ENCODE results near the gene TTLL11. TPM values are rescaled to one million over a fixed set of nuclear protein-coding genes. Genes with fewer than 3 reads are reported as not detected.

TTLL11 gene
- total RNA-seq, 2 donors from 2014 or later: 0.39 to 2.1 TPM

DNA sequence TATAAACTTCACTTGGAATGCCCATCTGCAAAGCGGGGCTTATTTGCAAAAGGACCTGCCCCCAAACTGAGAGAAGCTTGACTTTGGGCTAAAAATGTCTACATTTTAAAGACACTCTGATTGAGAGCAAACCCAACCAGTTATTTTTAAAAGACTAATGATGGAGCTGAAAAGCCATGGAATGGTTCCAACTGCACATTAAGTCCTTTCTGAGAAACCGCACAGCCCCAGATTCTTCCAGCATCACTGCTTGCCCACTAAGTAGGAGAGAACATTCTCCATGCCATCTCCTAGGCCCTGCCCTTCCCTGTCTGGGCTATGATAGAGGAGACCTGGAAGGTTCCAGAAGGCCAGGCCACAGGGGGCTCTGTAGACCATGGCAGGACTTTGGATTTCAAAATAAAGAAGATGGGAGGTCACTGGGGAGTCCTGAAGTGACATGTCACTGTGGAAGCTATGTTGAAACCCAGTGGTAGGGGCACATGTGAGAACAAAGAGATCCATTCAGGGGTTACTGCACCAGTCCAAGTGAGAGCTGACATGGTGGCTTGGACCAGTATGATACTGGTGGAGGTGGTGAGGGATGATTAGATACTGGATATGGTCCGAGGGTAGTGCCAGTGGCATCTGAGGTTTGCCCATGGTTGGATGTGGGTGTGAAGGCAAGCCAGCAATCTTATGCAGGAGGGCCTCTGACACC, 262.5 kb downstream of the TTLL11 start:
- H3K36me3 Mint-ChIP-seq: no peaks in the 10 kb centered on the region
- H3K9me3 Mint-ChIP-seq: no peaks in the 10 kb centered on the region
- H3K27ac Mint-ChIP-seq: peak overlapping the region in 1 of 2 donors; percentile 21
- ATAC-seq: no peak
- no peak for DNase-seq (ENCODE audit: low spot score in 2 of 2)

DNA sequence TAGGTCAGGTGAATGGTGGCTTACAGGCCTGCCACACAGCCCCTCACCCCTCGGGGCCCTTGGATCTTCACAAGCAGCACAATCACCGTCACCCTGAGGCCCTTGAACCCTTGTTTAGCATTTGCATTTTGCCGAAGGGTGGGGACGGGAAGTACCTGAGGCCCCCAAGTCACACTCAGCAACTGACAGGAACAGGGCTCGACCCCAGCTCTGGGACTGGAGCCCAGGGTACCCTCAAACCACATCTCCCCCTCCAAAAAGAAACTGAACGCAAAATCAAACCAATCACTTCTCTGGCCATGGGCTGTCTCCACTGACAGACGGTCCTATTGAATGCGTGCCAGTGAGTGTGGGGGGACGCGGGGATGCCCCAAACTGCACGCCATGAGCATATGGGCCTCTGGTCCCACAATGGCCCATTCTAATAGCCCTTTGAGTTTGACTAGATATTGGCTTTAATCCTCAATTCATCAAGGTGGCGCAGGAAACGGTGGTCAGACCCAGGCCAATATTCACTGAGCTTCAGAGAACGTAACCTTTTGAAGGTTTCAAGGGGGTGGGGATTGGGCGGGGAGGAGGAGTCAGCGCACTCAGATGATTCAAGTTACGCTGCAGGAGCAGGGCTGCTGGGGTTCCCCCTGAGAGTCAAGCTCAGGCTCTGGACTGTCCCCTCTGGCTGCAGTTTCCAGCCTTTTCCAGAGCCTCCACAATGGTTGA, 265.7 kb downstream of the TTLL11 start:
- DNase-seq (ENCODE audit: low spot score in 2 of 2) (no peak), ATAC-seq (no peak)
- Mint-ChIP-seq H3K36me3 (no peaks in the 10 kb centered on the region), H3K27ac (no peak overlapping the region), H3K9me3 (no peaks in the 10 kb centered on the region)

DNA sequence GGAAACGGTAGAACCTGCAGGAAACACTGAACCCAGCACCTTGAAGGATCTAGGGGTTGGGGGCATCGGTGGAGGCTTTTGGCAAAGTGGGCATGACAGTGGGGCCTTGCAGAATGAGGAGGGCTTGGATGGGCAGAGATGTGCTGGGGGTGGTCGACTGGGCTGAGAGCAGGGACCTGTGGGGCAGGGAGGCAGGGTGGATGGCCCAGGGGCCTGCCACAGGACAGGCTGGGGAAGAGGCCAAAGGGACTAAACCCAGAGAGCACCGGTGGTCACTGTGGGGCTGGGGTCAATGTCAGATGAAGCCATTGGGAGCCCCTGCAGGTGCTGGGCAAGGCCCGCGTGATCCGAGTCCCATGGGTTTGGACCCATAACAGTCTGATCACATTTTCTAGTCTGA, 266.4 kb downstream of the TTLL11 start:
- ATAC-seq: no peak
- Mint-ChIP-seq H3K9me3 (no peaks in the 10 kb centered on the region), H3K27ac (no peak overlapping the region), H3K36me3 (no peaks in the 10 kb centered on the region)
- no peak for DNase-seq (ENCODE audit: low spot score in 2 of 2)

DNA sequence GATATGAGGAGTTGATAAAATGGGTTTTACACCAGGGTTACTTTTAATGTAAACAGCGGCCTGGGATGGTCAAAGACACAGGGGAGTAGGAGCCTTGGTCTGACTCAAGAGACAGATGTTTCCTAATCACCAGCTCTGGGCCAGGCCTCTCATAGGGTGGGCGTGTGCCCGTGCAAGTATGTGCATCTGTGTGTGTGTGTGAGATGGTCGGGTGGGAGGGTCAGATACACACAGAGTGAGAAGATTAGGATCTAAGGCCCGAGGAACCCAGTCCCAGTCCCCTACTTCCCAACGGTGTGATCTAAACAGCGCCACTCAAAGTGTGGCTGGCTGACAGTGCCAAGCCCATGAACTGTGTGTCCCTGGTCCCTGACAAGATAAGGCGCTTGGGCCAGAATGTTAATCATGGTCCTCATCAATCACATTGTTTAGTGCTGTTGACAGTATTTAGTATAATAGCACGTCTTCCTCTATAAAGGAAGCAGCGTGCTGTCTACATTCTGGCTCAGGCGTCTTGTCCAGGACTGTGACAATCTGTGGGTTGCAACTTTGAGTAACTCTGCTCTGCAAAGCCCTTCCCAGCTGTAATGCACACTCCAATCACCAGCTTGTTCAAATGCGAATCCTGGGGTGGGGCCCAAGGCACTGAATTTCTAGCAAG, 267.9 kb downstream of the TTLL11 start:
- no peak overlapping the region for H3K27ac Mint-ChIP-seq
- ATAC-seq: no peak
- H3K36me3 Mint-ChIP-seq: no peaks in the 10 kb centered on the region
- DNase-seq (ENCODE audit: low spot score in 2 of 2): no peak
- H3K9me3 Mint-ChIP-seq: no peaks in the 10 kb centered on the region

DNA sequence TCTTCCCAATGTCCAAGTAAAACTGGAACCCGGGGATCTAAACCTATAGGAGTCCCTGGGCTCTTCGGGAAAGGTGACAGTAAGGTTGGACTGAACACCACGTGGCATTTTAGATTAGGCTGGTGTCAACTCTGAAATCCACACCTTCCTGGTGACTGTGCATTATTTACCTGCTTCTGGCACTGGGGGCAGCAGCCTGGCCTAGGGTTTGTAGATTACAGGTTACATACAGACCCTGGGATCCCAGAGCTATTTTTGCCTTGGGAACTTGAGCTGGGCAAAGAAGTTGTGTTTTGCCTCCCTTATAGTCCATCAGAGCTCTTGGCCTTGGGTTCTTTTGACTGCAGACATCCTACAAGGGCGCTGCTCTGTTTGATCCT, 268.5 kb downstream of the TTLL11 start:
- DNase-seq (ENCODE audit: low spot score in 2 of 2) (peak in 1 of 2 donors; percentile 4), ATAC-seq (no peak)
- H3K36me3 Mint-ChIP-seq: no peaks in the 10 kb centered on the region
- H3K27ac Mint-ChIP-seq: no peak overlapping the region
- no peaks in the 10 kb centered on the region for H3K9me3 Mint-ChIP-seq

DNA sequence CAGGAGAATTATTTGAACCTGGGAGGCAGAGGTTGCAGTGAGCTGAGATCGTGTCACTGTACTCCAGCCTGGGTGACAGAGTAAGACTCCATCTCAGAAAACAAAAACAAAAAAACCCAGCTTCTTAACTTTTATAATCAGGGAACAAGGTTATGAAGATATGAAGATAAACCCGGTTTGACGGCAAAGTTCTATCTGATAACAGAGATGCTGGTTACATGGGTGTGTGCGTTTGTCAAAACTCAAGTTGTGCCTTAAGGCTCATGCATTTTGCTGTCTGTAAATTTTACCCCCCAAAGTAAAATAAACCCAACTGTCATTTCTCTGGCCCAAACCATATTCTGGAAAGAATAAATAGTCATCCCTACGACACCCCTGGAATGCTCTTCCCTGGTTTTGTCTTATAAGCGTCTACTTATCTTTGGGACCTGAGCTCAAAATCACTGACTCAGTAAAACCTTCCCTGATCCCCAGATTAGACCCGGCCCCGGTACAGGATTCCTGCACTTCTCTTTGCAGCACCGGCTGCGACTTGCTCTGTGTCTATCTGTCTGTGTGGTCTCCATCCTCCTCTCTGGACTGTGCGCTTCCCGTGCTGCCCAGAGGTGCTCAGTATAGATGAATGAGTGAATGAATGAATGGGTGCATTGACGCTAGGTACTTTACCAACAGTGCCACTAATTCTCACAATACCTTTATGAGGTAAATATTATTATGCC, 269.5 kb downstream of the TTLL11 start:
- H3K9me3 Mint-ChIP-seq: no peaks in the 10 kb centered on the region
- ATAC-seq (no peak), DNase-seq (ENCODE audit: low spot score in 2 of 2) (peak in 1 of 2 donors; percentile 21)
- no peaks in the 10 kb centered on the region for H3K36me3 Mint-ChIP-seq
- H3K27ac Mint-ChIP-seq: no peak overlapping the region

DNA sequence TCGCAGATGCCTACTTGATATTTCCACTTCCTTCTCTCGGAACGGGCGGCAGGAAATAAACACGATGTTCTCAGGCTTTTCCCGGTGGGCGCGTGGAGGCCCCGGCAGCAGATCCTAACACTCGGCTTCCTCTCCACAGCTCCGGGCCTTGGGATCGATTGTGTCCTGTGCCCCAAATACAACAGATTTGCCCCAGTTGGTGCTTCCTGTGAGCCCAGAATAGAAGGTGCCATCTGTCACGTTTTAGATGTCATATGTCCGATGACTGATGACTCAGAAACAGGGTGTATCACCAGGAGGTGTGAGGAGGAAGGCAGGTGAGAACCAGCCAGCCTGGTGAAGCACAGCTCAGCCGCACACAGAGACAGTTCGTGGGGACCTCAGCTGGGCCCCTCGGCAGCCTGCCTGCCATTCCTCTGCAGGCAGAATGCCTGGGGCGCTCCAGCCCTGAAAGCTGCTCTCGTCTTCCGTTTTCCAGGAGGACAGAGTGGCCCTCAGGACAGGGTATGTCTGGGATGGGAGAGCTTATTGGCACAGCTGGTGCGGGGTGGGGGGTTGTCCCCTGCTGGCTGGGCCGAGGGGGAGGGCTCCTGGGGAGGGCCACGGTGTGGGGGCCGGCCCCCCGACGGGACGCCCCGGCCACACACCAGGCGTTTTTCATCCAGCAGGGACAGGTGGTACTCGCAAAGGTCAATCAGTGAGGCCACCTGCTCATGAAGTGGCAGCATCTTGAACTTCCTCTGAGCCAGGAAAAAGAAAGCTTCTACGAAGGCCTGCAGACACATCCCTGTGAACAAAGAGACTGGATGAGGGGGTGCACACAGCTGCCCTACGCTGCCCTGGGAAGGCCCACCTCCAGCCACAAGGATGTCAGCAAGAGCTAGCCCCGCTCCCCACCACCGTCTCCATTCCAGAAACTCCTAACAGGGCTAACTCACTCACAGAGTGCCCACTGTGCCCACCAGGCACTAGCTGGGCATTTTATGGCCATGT, 270.7 kb downstream of the TTLL11 start:
- H3K27ac Mint-ChIP-seq: peak overlapping the region in 1 of 2 donors; percentile 53
- DNase-seq (ENCODE audit: low spot score in 2 of 2): no peak

DNA sequence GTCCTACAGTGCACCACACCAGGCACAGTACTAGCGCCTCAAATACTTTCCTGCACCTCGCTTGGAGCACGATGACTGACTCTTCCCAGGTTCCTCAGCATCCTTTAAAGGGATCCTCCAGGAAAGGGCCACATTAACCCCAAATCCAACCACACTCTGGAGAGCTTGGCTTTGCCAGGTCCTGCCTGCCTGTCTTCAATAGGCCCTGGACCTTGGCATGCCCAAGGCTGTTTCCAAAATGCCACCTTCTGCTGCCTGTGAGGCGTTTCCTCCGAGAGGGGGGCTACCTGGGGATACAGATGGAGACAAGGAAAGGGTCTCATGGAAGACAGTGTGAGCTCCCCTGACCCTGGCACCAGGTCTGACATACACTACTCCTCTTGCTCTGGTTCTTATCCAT, 271.8 kb downstream of the TTLL11 start:
- no peaks in the 10 kb centered on the region for H3K9me3 Mint-ChIP-seq
- H3K27ac Mint-ChIP-seq: peak overlapping the region in 1 of 2 donors; percentile 40
- DNase-seq (ENCODE audit: low spot score in 2 of 2) (no peak), ATAC-seq (no peak)
- no peaks in the 10 kb centered on the region for H3K36me3 Mint-ChIP-seq

More for the DNA sequence above, 270.7 kb downstream of the TTLL11 start:
- no peaks in the 10 kb centered on the region for H3K9me3 Mint-ChIP-seq
- no peaks in the 10 kb centered on the region for H3K36me3 Mint-ChIP-seq
- ATAC-seq: no peak

DNA sequence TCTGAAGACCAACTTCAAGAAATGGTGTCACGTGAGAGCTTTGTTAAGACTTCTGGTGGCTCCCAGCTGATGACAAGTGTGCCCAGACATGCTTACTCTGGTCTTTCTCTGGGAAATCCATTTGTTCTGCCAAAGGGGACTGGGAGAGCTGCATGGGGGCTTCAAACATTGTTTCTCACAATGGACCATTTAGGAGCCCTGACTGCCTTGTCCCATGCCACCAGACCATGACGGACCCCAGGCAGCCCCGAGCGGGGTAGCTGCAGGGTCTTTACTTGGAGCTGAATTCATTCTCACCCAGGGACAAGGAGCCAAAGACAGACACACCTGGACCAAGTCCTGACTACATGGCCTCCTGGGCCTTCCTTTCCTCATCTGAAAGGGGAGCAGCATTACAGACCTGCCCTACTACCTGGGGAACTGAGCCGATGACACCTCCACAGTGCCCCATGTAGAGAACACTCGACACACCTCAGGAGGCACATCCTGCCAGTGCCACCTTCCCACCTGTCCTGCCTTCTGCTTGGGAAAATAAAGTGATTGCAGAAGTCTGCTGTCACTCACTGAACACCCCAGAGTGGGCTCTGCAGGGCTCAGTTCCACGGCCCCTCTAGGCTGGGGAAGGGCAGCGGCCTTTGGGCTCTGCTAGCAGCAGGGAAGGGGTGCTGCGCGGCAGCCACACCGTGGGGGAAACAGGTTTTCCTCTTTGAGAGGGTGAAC, 272.7 kb downstream of the TTLL11 start:
- Mint-ChIP-seq H3K9me3 (no peaks in the 10 kb centered on the region), H3K36me3 (no peaks in the 10 kb centered on the region), H3K27ac (no peak overlapping the region)
- DNase-seq (ENCODE audit: low spot score in 2 of 2) (no peak), ATAC-seq (no peak)

DNA sequence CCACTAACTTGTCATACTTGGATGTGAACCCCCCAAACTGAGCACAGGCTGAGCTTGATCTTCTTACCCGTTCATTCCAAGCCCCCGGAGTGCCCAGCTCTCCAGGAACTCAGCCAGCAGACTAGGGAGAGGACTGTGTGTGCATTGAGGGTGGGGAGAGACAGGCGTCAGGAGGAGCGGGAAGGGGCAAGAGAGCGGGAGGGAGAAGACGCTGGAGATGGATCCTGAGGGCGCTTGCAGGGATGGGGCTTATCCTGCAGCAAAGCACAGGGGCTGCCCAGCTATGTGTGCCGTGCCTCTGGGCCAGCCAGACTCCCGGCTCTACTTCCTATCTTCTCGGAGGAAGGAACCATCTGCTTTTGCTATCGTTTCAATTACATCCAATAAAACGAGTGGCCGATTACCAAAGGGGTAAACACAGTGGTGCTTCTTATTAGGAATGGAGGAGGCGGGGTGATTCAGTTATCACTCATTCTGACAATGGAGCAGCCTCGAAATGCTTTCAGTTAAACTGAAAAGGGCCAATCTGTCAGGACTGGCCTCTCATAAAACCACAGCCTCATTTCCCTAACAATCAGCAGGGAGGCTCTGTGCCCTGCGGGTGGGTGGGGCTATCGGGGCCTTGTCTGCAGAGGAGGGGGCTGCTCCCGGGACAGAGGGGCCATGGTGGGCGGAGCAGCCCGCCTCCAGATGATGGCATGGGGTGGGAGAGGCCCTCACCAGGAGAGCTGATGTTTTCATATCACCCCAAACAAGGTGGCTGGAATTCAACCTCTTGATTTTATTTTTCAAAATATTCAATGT, 273.5 kb downstream of the TTLL11 start:
- no peaks in the 10 kb centered on the region for H3K9me3 Mint-ChIP-seq
- no peak for ATAC-seq
- no peak overlapping the region for H3K27ac Mint-ChIP-seq
- DNase-seq (ENCODE audit: low spot score in 2 of 2): no peak
- no peaks in the 10 kb centered on the region for H3K36me3 Mint-ChIP-seq

DNA sequence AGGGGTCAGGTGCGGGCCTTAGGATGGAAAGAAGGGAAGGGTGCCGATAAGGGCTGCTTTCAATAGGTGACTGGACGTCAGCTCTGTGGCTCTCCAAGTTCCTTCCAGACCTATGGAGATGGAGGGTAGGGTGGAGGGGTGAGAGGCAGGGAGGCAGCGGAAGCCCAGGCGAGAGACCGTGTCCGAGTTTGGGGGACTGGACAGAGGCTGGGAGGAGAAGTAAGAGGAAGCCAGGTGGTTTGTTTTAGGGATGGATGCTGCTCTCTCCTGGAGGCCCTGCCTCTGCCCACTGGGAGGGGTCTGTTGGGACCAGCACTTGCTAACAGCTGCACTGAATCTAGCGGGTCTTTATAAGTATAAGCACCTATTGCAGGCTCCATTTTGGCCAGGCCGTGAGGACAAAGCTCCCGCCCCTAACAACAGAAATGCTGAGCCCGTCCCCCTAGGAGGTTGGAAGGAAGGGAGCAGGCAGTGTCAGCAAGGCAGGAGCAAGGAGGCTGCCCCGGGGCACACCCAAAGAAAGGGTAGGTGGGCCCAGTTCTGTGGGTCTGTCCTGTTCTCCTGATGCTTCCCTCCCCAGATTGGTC, 274.2 kb downstream of the TTLL11 start:
- no peak for ATAC-seq
- Mint-ChIP-seq H3K36me3 (no peaks in the 10 kb centered on the region), H3K27ac (no peak overlapping the region), H3K9me3 (no peaks in the 10 kb centered on the region)
- no peak for DNase-seq (ENCODE audit: low spot score in 2 of 2)

DNA sequence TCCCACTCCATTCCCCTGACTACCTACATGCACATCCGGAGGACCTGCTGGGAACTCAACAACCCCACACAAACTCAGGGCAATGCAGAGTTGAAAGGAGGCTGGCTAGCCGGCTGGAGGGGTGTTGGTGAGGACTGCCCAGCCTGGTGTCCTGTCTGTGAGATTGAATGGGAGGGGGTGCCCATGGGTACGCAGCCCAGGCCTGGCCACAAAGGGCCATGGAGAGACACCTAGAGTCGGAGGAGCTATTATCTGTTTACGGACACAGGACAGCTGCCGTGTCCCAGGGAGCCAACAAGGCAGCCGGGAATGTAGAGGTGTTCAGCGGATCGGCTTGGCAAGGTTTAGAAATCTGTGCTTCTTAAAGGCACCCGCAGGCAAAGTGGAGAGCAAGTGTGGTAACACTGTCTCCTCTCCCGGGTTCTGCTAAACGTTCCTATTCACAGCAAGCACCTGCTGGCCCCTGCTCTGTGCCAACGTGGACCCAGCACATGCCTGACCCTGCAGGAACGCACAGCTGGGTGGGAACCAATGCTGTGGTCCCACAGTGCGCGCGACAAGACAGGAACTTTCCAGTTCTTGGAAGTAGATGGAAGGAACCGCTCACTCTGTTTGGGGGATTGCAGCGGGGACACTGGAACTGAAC, 275.0 kb downstream of the TTLL11 start:
- Mint-ChIP-seq H3K9me3 (no peaks in the 10 kb centered on the region), H3K36me3 (no peaks in the 10 kb centered on the region), H3K27ac (no peak overlapping the region)
- DNase-seq (ENCODE audit: low spot score in 2 of 2) (no peak), ATAC-seq (no peak)

DNA sequence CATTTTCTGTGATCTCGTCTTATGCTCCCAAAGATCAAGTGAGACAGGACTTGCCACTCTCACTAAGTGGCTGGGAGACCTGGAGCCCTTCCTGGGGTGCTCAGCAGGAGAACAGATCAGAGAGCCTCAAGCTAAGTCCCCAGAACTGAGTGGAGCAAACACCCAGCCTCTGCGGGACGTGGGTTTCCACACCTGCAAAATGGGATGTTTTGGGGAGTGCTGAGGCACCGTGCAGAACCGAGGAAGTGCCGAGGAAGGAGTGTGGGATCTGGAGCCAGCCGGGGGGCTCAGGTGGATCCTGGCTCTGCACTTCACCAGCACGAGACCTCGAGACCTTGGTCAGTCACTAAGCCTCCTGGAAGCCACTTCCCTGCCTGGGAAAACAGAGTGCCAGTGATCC, 275.6 kb downstream of the TTLL11 start:
- H3K27ac Mint-ChIP-seq: no peak overlapping the region
- no peak for ATAC-seq
- no peak for DNase-seq (ENCODE audit: low spot score in 2 of 2)
- H3K36me3 Mint-ChIP-seq: no peaks in the 10 kb centered on the region
- no peaks in the 10 kb centered on the region for H3K9me3 Mint-ChIP-seq

DNA sequence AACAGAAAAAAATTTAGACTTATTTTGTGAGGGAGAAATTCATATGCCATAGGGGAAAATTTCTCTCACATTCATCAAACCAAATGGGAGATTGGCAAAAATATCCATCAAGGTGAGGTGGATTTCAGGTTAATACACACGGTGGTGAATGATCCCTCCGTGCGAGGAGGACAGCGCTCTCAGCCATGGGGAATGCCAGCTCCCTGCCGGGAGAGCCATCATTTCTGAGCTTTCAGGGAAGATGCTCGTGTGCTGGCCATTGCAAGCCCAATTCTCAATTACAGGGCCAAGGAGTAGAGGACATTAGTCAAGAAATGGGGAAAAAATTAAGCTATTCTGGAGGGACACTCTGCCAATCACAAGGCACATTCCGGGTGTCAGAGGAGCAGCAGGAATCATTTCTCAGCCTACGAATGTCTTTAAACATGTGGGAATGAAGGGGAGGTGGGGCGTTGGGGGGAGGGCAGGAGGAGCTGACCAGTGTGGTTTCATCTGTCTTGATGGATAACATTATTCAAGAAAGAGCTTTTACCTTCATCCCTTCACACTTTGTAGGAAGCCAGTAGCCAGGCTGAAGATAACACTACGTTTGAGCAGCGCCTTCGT, 276.2 kb downstream of the TTLL11 start:
- Mint-ChIP-seq H3K36me3 (no peaks in the 10 kb centered on the region), H3K27ac (no peak overlapping the region), H3K9me3 (no peaks in the 10 kb centered on the region)
- DNase-seq (ENCODE audit: low spot score in 2 of 2) (no peak), ATAC-seq (no peak)
